Osteoblast (primary cell): ENCODE data around the gene RAB13. TPM values are rescaled to one million over a fixed set of nuclear protein-coding genes. Genes with fewer than 3 reads are reported as not detected.

ENCODE experiments used
- DNase-seq: peaks from one replicate; pipeline ENCODE4 v3.0.0; 2011; ENCODE audit warnings: low spot score, mixed read lengths; ENCODE audit not compliant: insufficient read length; ENCODE audit errors: missing footprints
- H2AFZ ChIP-seq: 2 replicates; pipeline ENCODE4 v1.6.0; 2011; ENCODE audit warnings: mild to moderate bottlenecking, low read length
- H3K27ac ChIP-seq: 2 replicates; pipeline ENCODE4 v1.5.1; 2011; ENCODE audit warnings: mild to moderate bottlenecking, low read depth, low read length, moderate library complexity
- H3K27me3 ChIP-seq: 2 replicates; pipeline ENCODE4 v1.6.0; 2012; ENCODE audit warnings: mild to moderate bottlenecking, control low read depth, inconsistent platforms, low read length, moderate library complexity; ENCODE audit not compliant: insufficient read depth
- H3K36me3 ChIP-seq: 2 replicates; pipeline ENCODE4 v1.5.1; 2011; ENCODE audit warnings: mild to moderate bottlenecking, low read length, control low read depth, moderate library complexity; ENCODE audit not compliant: insufficient read depth
- H3K4me1 ChIP-seq: 2 replicates; pipeline ENCODE4 v1.5.1; 2011; ENCODE audit warnings: mild to moderate bottlenecking, low read length, control low read depth, moderate library complexity; ENCODE audit not compliant: insufficient read depth
- H3K4me2 ChIP-seq: 2 replicates; pipeline ENCODE4 v1.6.0; 2011; ENCODE audit warnings: mild to moderate bottlenecking, low read length; ENCODE audit not compliant: insufficient read depth
- H3K4me3 ChIP-seq: fragments of 200-600 bp; sonication (generic); 3 replicates; pipeline ENCODE4 v1.5.1; 2012; ENCODE audit warnings: mild to moderate bottlenecking, low read length, inconsistent platforms; ENCODE audit not compliant: insufficient read depth
- H3K79me2 ChIP-seq: 2 replicates; pipeline ENCODE4 v1.6.0; 2012; ENCODE audit warnings: mild to moderate bottlenecking, low read length, control low read depth, inconsistent platforms; ENCODE audit not compliant: insufficient read depth
- H3K9me3 ChIP-seq: 2 replicates; pipeline ENCODE4 v1.5.1; 2011; ENCODE audit warnings: low read depth, low read length, control low read depth
- H4K20me1 ChIP-seq: 2 replicates; pipeline ENCODE4 v1.6.0; 2012; ENCODE audit warnings: mild to moderate bottlenecking, low read length, control low read depth; ENCODE audit not compliant: insufficient read depth
- CTCF ChIP-seq: IDR thresholded peaks from 2 replicates; pipeline ENCODE4 v1.5.1; 2011; ENCODE audit warnings: mild to moderate bottlenecking, low read depth, low read length, moderate library complexity; ENCODE audit errors: extremely low read depth
- total RNA-seq: library from RNA; depleted of rRNA; stranded (reverse); fragments of >200 nt; gene quantifications from 2 replicates; pipeline ENCODE4 v1.2.3, GENCODE V29; 2012

Gene RAB13
- total RNA-seq, 1 donor = 72.0 TPM

GRCh38 chr1:153938996-153939395 lies 47.1 kb downstream of the RAB13 start:
- no peak overlapping the region for H3K4me2 ChIP-seq
- TF ChIP-seq CTCF = no peak

GRCh38 chr1:153937331-153937730 lies 48.8 kb downstream of the RAB13 start:
- H2AFZ ChIP-seq = no peak overlapping the region
- no peak overlapping the region for H3K27ac ChIP-seq
- TF ChIP-seq CTCF = no peak
- DNase-seq = peak; percentile 62
- no peak overlapping the region for H3K4me2 ChIP-seq
- H3K27me3 ChIP-seq = no peaks in the 10 kb centered on the region
- H3K4me1 ChIP-seq = no peaks in the 10 kb centered on the region
- no peaks in the 10 kb centered on the region for H3K9me3 ChIP-seq
- no peak overlapping the region for H3K4me3 ChIP-seq
- H3K79me2 ChIP-seq = no peaks in the 10 kb centered on the region
- H4K20me1 ChIP-seq = no peaks in the 10 kb centered on the region
- peaks cover 58% of the 10 kb centered on the region for H3K36me3 ChIP-seq

More at GRCh38 chr1:153938996-153939395, 47.1 kb downstream of the RAB13 start:
- H3K36me3 ChIP-seq = peaks cover 55% of the 10 kb centered on the region
- no peak overlapping the region for H3K4me3 ChIP-seq
- H4K20me1 ChIP-seq = no peaks in the 10 kb centered on the region
- no peak overlapping the region for H3K27ac ChIP-seq
- no peaks in the 10 kb centered on the region for H3K27me3 ChIP-seq
- no peaks in the 10 kb centered on the region for H3K9me3 ChIP-seq
- peak; percentile 55 for DNase-seq
- no peaks in the 10 kb centered on the region for H3K4me1 ChIP-seq
- peaks cover 5% of the 10 kb centered on the region for H3K79me2 ChIP-seq
- H2AFZ ChIP-seq = no peak overlapping the region

- no peak for TF ChIP-seq CTCF
- H4K20me1 ChIP-seq = no peaks in the 10 kb centered on the region
- no peaks in the 10 kb centered on the region for H3K79me2 ChIP-seq
- peaks cover 52% of the 10 kb centered on the region for H3K36me3 ChIP-seq
- H3K4me2 ChIP-seq = no peak overlapping the region
- no peaks in the 10 kb centered on the region for H3K9me3 ChIP-seq
- H2AFZ ChIP-seq = no peak overlapping the region
- peak; percentile 68 for DNase-seq
- H3K27ac ChIP-seq = no peak overlapping the region
- no peaks in the 10 kb centered on the region for H3K27me3 ChIP-seq
- no peak overlapping the region for H3K4me3 ChIP-seq
- no peaks in the 10 kb centered on the region for H3K4me1 ChIP-seq
Observed at GRCh38 chr1:153936011-153936802, 49.9 kb downstream of the RAB13 start.

DNA sequence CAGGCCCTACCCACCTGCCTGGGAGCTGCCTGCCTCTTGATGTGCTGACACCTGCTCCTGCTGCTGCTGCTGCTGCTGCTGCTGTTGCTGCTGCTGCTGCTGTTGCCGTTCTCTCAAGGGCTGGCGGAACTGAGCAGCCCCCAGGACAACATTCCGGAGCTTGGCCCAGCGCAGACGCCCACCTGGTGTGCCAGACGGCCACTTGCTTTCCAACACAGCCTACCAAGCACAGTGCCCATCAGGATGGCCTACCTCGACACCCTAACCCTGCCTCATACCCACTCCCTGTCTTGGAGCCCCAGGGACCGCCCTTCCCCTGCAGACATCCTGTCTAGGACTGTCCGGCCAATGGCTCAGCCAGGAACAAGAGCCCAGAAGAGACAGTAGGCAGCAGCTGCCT lies 51.4 kb downstream of the RAB13 start:
- Histone ChIP-seq H3K79me2 (no peaks in the 10 kb centered on the region), H3K4me3 (no peak overlapping the region), H3K9me3 (no peaks in the 10 kb centered on the region), H2AFZ (no peak overlapping the region), H3K36me3 (peaks cover 51% of the 10 kb centered on the region), H3K27ac (no peak overlapping the region), H3K4me2 (no peak overlapping the region), H3K27me3 (no peaks in the 10 kb centered on the region), H3K4me1 (no peaks in the 10 kb centered on the region), H4K20me1 (no peaks in the 10 kb centered on the region)
- TF ChIP-seq CTCF = no peak
- DNase-seq = peak; percentile 50
